ENCODE measurements around the gene SYNJ2.

Gene SYNJ2

GRCh38 chr6:158020811-158021210 is 39.1 kb downstream of the SYNJ2 start:
- no peak overlapping the region for H2BK15ac ChIP-seq (ENCODE audit: low read length)
- no peaks in the 10 kb centered on the region for H3K79me1 ChIP-seq (ENCODE audit: low read depth, low read length)
- H3K9me3 ChIP-seq (replicated peaks in 1 of 2; ENCODE audit: control insufficient read depth in 2 of 2, insufficient read depth in 1 of 2, low read depth in 1 of 2, low read length in 2 of 2), result no peaks in the 10 kb centered on the region
- no peak overlapping the region for H3K23ac ChIP-seq (ENCODE audit: low read depth, low read length, poor library complexity)
- no peak overlapping the region for H2AFZ ChIP-seq (ENCODE audit: low read length)
- no peak overlapping the region for H4K8ac ChIP-seq (ENCODE audit: low read depth, low read length)
- no peak overlapping the region for H3K27ac ChIP-seq (replicated peaks; ENCODE audit: low read length)
- WGBS, 2 donors (ENCODE audit: extremely low coverage in 2 of 2, insufficient read length in 2 of 2, insufficient replicate concordance in 1 of 2), result no CpG with 5 or more reads among the region's 2 CpGs
- peaks cover 3% of the 10 kb centered on the region in 2 donors for H3K4me1 ChIP-seq (ENCODE audit: control insufficient read depth in 2 of 2, insufficient read depth in 1 of 2, low read depth in 1 of 2, low read length in 2 of 2)
- H3K9ac ChIP-seq (ENCODE audit: low read depth, low read length, poor library complexity), result no peak overlapping the region
- no peak overlapping the region for H3K18ac ChIP-seq (ENCODE audit: low read length)
- H3K14ac ChIP-seq (ENCODE audit: low read length), result no peak overlapping the region
- peaks cover 3 to 4% of the 10 kb centered on the region in 2 donors for H3K36me3 ChIP-seq (replicated peaks in 1 of 2; ENCODE audit: control insufficient read depth in 2 of 2, insufficient read depth in 2 of 2, low read length in 2 of 2)
- no peak overlapping the region for H2BK12ac ChIP-seq (ENCODE audit: low read length)
- no peak for DNase-seq (ENCODE audit: low spot score)
- H2BK5ac ChIP-seq (ENCODE audit: low read length), result no peak overlapping the region
- no peaks in the 10 kb centered on the region for H3K27me3 ChIP-seq (ENCODE audit: control insufficient read depth in 3 of 3, insufficient read depth in 3 of 3, low read depth in 1 of 3, low read length in 3 of 3)
- no peak overlapping the region for H2AK5ac ChIP-seq (ENCODE audit: low read depth, low read length)
- no peak overlapping the region for H3K4me3 ChIP-seq (ENCODE audit: low read length in 2 of 2)
- no peak overlapping the region for H4K91ac ChIP-seq (ENCODE audit: low read depth, low read length, poor library complexity)
- no peak overlapping the region for H3K4ac ChIP-seq (ENCODE audit: low read length)
- H3K4me2 ChIP-seq (ENCODE audit: insufficient read depth, low read length, poor library complexity, severe bottlenecking), result no peak overlapping the region
- H2BK120ac ChIP-seq (ENCODE audit: low read depth, low read length), result no peak overlapping the region

GRCh38 chr6:158021376-158021775 is 39.7 kb downstream of the SYNJ2 start:
- no peak overlapping the region for H3K14ac ChIP-seq (ENCODE audit: low read length)
- no peak overlapping the region for H2BK120ac ChIP-seq (ENCODE audit: low read depth, low read length)
- no peak overlapping the region for H2AK5ac ChIP-seq (ENCODE audit: low read depth, low read length)
- H3K4me1 ChIP-seq (ENCODE audit: control insufficient read depth in 2 of 2, insufficient read depth in 1 of 2, low read depth in 1 of 2, low read length in 2 of 2), result peaks cover 3 to 4% of the 10 kb centered on the region in 2 donors
- H2BK5ac ChIP-seq (ENCODE audit: low read length), result no peak overlapping the region
- no peak overlapping the region for H3K18ac ChIP-seq (ENCODE audit: low read length)
- H3K9me3 ChIP-seq (replicated peaks in 1 of 2; ENCODE audit: control insufficient read depth in 2 of 2, insufficient read depth in 1 of 2, low read depth in 1 of 2, low read length in 2 of 2), result no peaks in the 10 kb centered on the region
- DNase-seq (ENCODE audit: low spot score), result no peak
- H4K91ac ChIP-seq (ENCODE audit: low read depth, low read length, poor library complexity), result no peak overlapping the region
- H2BK15ac ChIP-seq (ENCODE audit: low read length), result no peak overlapping the region
- peaks cover 2% of the 10 kb centered on the region for H3K79me1 ChIP-seq (ENCODE audit: low read depth, low read length)
- no peak overlapping the region for H4K8ac ChIP-seq (ENCODE audit: low read depth, low read length)
- no peak overlapping the region for H3K4ac ChIP-seq (ENCODE audit: low read length)
- no peak overlapping the region for H2BK12ac ChIP-seq (ENCODE audit: low read length)
- no peaks in the 10 kb centered on the region for H3K27me3 ChIP-seq (ENCODE audit: control insufficient read depth in 3 of 3, insufficient read depth in 3 of 3, low read depth in 1 of 3, low read length in 3 of 3)
- peaks cover 3 to 4% of the 10 kb centered on the region in 2 donors for H3K36me3 ChIP-seq (replicated peaks in 1 of 2; ENCODE audit: control insufficient read depth in 2 of 2, insufficient read depth in 2 of 2, low read length in 2 of 2)
- no CpG with 5 or more reads among the region's 4 CpGs for whole genome bisulfite sequencing, 2 donors (ENCODE audit: extremely low coverage in 2 of 2, insufficient read length in 2 of 2, insufficient replicate concordance in 1 of 2)
- no peak overlapping the region for H3K4me2 ChIP-seq (ENCODE audit: insufficient read depth, low read length, poor library complexity, severe bottlenecking)
- no peak overlapping the region for H2AFZ ChIP-seq (ENCODE audit: low read length)
- no peak overlapping the region for H3K23ac ChIP-seq (ENCODE audit: low read depth, low read length, poor library complexity)
- H3K27ac ChIP-seq (replicated peaks; ENCODE audit: low read length), result no peak overlapping the region
- no peak overlapping the region for H3K9ac ChIP-seq (ENCODE audit: low read depth, low read length, poor library complexity)
- H3K4me3 ChIP-seq (ENCODE audit: low read length in 2 of 2), result peak overlapping the region in 1 of 2 donors; percentile 5

- Histone ChIP-seq H2BK5ac (ENCODE audit: low read length) (no peak overlapping the region), H3K27me3 (ENCODE audit: control insufficient read depth in 3 of 3, insufficient read depth in 3 of 3, low read depth in 1 of 3, low read length in 3 of 3) (no peaks in the 10 kb centered on the region), H4K8ac (ENCODE audit: low read depth, low read length) (no peak overlapping the region), H3K79me1 (ENCODE audit: low read depth, low read length) (peaks cover 2% of the 10 kb centered on the region), H2AFZ (ENCODE audit: low read length) (no peak overlapping the region), H3K4me3 (ENCODE audit: low read length in 2 of 2) (no peak overlapping the region), H3K14ac (ENCODE audit: low read length) (no peak overlapping the region), H3K4me2 (ENCODE audit: insufficient read depth, low read length, poor library complexity, severe bottlenecking) (no peak overlapping the region), H2BK120ac (ENCODE audit: low read depth, low read length) (no peak overlapping the region), H2BK15ac (ENCODE audit: low read length) (no peak overlapping the region), H2AK5ac (ENCODE audit: low read depth, low read length) (no peak overlapping the region), H3K27ac (replicated peaks; ENCODE audit: low read length) (no peak overlapping the region), H3K4me1 (ENCODE audit: control insufficient read depth in 2 of 2, insufficient read depth in 1 of 2, low read depth in 1 of 2, low read length in 2 of 2) (peaks cover 7 to 10% of the 10 kb centered on the region in 2 donors), H3K36me3 (replicated peaks in 1 of 2; ENCODE audit: control insufficient read depth in 2 of 2, insufficient read depth in 2 of 2, low read length in 2 of 2) (peaks cover 3 to 4% of the 10 kb centered on the region in 2 donors), H3K9ac (ENCODE audit: low read depth, low read length, poor library complexity) (no peak overlapping the region), H3K4ac (ENCODE audit: low read length) (no peak overlapping the region), H4K91ac (ENCODE audit: low read depth, low read length, poor library complexity) (no peak overlapping the region), H3K18ac (ENCODE audit: low read length) (peak overlapping the region; percentile 76), H3K9me3 (replicated peaks in 1 of 2; ENCODE audit: control insufficient read depth in 2 of 2, insufficient read depth in 1 of 2, low read depth in 1 of 2, low read length in 2 of 2) (no peaks in the 10 kb centered on the region), H2BK12ac (ENCODE audit: low read length) (no peak overlapping the region), H3K23ac (ENCODE audit: low read depth, low read length, poor library complexity) (no peak overlapping the region)
- no peak for DNase-seq (ENCODE audit: low spot score)
- no CpG with 5 or more reads among the region's 14 CpGs for WGBS, 2 donors (ENCODE audit: extremely low coverage in 2 of 2, insufficient read length in 2 of 2, insufficient replicate concordance in 1 of 2)
Measured at GRCh38 chr6:158021814-158022748, 40.4 kb downstream of the SYNJ2 start.

- H2AFZ ChIP-seq (ENCODE audit: low read length), result no peak overlapping the region
- H4K91ac ChIP-seq (ENCODE audit: low read depth, low read length, poor library complexity), result no peak overlapping the region
- no peak for DNase-seq (ENCODE audit: low spot score)
- H3K18ac ChIP-seq (ENCODE audit: low read length), result no peak overlapping the region
- peaks cover 10 to 11% of the 10 kb centered on the region in 2 donors for H3K4me1 ChIP-seq (ENCODE audit: control insufficient read depth in 2 of 2, insufficient read depth in 1 of 2, low read depth in 1 of 2, low read length in 2 of 2)
- no peak overlapping the region for H2BK120ac ChIP-seq (ENCODE audit: low read depth, low read length)
- H2BK5ac ChIP-seq (ENCODE audit: low read length), result no peak overlapping the region
- H4K8ac ChIP-seq (ENCODE audit: low read depth, low read length), result no peak overlapping the region
- H3K79me1 ChIP-seq (ENCODE audit: low read depth, low read length), result peaks cover 2% of the 10 kb centered on the region
- H2BK12ac ChIP-seq (ENCODE audit: low read length), result no peak overlapping the region
- no peaks in the 10 kb centered on the region for H3K9me3 ChIP-seq (replicated peaks in 1 of 2; ENCODE audit: control insufficient read depth in 2 of 2, insufficient read depth in 1 of 2, low read depth in 1 of 2, low read length in 2 of 2)
- H3K14ac ChIP-seq (ENCODE audit: low read length), result no peak overlapping the region
- H2AK5ac ChIP-seq (ENCODE audit: low read depth, low read length), result no peak overlapping the region
- no CpG with 5 or more reads among the region's 14 CpGs for WGBS, 2 donors (ENCODE audit: extremely low coverage in 2 of 2, insufficient read length in 2 of 2, insufficient replicate concordance in 1 of 2)
- H3K4ac ChIP-seq (ENCODE audit: low read length), result no peak overlapping the region
- no peaks in the 10 kb centered on the region for H3K27me3 ChIP-seq (ENCODE audit: control insufficient read depth in 3 of 3, insufficient read depth in 3 of 3, low read depth in 1 of 3, low read length in 3 of 3)
- H3K9ac ChIP-seq (ENCODE audit: low read depth, low read length, poor library complexity), result no peak overlapping the region
- no peak overlapping the region for H3K27ac ChIP-seq (replicated peaks; ENCODE audit: low read length)
- H3K4me3 ChIP-seq (ENCODE audit: low read length in 2 of 2), result no peak overlapping the region
- no peak overlapping the region for H3K4me2 ChIP-seq (ENCODE audit: insufficient read depth, low read length, poor library complexity, severe bottlenecking)
- H3K36me3 ChIP-seq (replicated peaks in 1 of 2; ENCODE audit: control insufficient read depth in 2 of 2, insufficient read depth in 2 of 2, low read length in 2 of 2), result peaks cover 3 to 4% of the 10 kb centered on the region in 2 donors
- no peak overlapping the region for H2BK15ac ChIP-seq (ENCODE audit: low read length)
- H3K23ac ChIP-seq (ENCODE audit: low read depth, low read length, poor library complexity), result no peak overlapping the region
Measured at GRCh38 chr6:158022749-158023596, 41.3 kb downstream of the SYNJ2 start.
